Mammary epithelial cell (primary cell): Measurements from ENCODE around the gene C1orf50.

Experiments
- CTCF ChIP-seq, 2 donors: IDR thresholded peaks in 1 of 2; conservative IDR thresholded peaks in 1 of 2; 2 replicates each; pipeline ENCODE4 v1.5.1; 2011 to 2012; ENCODE audit warnings: inconsistent platforms in 2 of 2, low read length in 2 of 2, mild to moderate bottlenecking in 2 of 2, control low read depth in 1 of 2, low read depth in 1 of 2; ENCODE audit not compliant: insufficient read depth in 1 of 2; ENCODE audit errors: extremely low read depth in 1 of 2
- EZH2 ChIP-seq: IDR thresholded peaks from 2 replicates; pipeline ENCODE4 v1.6.1; 2012; ENCODE audit warnings: low read length, inconsistent platforms, borderline replicate concordance

- TF ChIP-seq CTCF (conservative IDR thresholded peaks at IDR 0.05 in 1 of 2, IDR thresholded peaks at IDR 0.05 in 1 of 2; ENCODE audit: extremely low read depth in 1 of 2, insufficient read depth in 1 of 2, low read depth in 1 of 2, low read length in 2 of 2): no peak
- TF ChIP-seq EZH2: no peak
Measured at GRCh38 chr1:42774928-42775526, 8.0 kb downstream of the C1orf50 start.
